Measurements from ENCODE around the gene MC2R. TPM values are rescaled to one million over a fixed set of nuclear protein-coding genes. Genes with fewer than 3 reads are reported as not detected.

Gene MC2R
- total RNA-seq, 1 donor from 2014 or later, result not detected

Other genes starting within 250 kb of the MC2R start
- 20.8 and 31.7 TPM in 2 replicates for gene FAM210A, start 189.0 kb downstream of the MC2R start, total RNA-seq
- 30.8 and 32.7 TPM in 2 replicates for gene RNMT, start 188.9 kb downstream of the MC2R start, total RNA-seq
- 0.21 TPM in 1 of 2 replicates, not detected in the other for gene MC5R, start 91.4 kb downstream of the MC2R start, total RNA-seq
- gene ZNF519, start 216.9 kb upstream of the MC2R start, total RNA-seq, result 2.5 and 3.4 TPM in 2 replicates